HEK293 (cell line): ENCODE data around the gene TMEM123.

ENCODE experiments used
- CTCF ChIA-PET: fragments of 350-600 bp; formaldehyde crosslinking; extraction: SDS; loops from one replicate; lab custom pipeline; 2021; ENCODE audit warnings: antibody characterized with exemption; lab: Yijun Ruan, JAX
- POLR2A ChIA-PET: fragments of 300-600 bp; formaldehyde crosslinking; extraction: SDS; loops from one replicate; lab custom pipeline; 2020; ENCODE audit warnings: antibody characterized with exemption, inconsistent platforms; lab: Yijun Ruan, JAX
- H3K27ac ChIP-seq: fragments of 200-500 bp; sonication (Bioruptor generic); 2 replicates; pipeline ENCODE4 v1.5.1; 2014; ENCODE audit warnings: low read depth, low read length, control low read depth, inconsistent platforms; ENCODE audit errors: extremely low read depth
- H3K36me3 ChIP-seq, 2 experiments: fragments of 200-500 bp in 1 of 2; sonication (Bioruptor generic) in 1 of 2; 1 replicate in 1 of 2; 2 replicates in 1 of 2; pipeline ENCODE4 v1.5.1; 2014 to 2017; ENCODE audit warnings: inconsistent platforms in 2 of 2, low read length in 2 of 2; ENCODE audit not compliant: control insufficient read depth in 2 of 2, insufficient read depth in 1 of 2
- H3K4me1 ChIP-seq: fragments of 200-500 bp; sonication (Bioruptor generic); 2 replicates; pipeline ENCODE4 v1.5.1; 2014; ENCODE audit warnings: mild to moderate bottlenecking, low read length, inconsistent platforms; ENCODE audit not compliant: control insufficient read depth, insufficient read depth
- H3K4me3 ChIP-seq: 2 replicates; pipeline ENCODE4 v1.5.1; 2011; ENCODE audit warnings: low read depth, mild to moderate bottlenecking, control low read depth, low read length, moderate library complexity
- H3K9me3 ChIP-seq: fragments of 200-500 bp; sonication (Bioruptor generic); 2 replicates; pipeline ENCODE4 v1.5.1; 2014; ENCODE audit warnings: low read depth, low read length, inconsistent platforms; ENCODE audit not compliant: control insufficient read depth, insufficient read depth
- KLF16 ChIP-seq: fragments of 450-650 bp; formaldehyde crosslinking; IDR thresholded peaks from 2 replicates; pipeline ENCODE4 v1.5.1; 2017; ENCODE audit warnings: missing biosample characterization, missing genetic modification characterization
- SALL2 ChIP-seq: fragments of 450-650 bp; formaldehyde crosslinking; IDR thresholded peaks from 2 replicates; pipeline ENCODE4 v1.5.0; 2017; ENCODE audit warnings: missing biosample characterization, mild to moderate bottlenecking, missing genetic modification characterization, borderline replicate concordance
- SETDB1 ChIP-seq: IDR thresholded peaks from one replicate; pipeline ENCODE4 v1.6.1; 2017; ENCODE audit warnings: mild to moderate bottlenecking, low read length, moderate library complexity, mixed read lengths; ENCODE audit not compliant: insufficient read length
- ZBTB6 ChIP-seq: fragments of 450-650 bp; formaldehyde crosslinking; IDR thresholded peaks from 2 replicates; pipeline ENCODE4 v1.5.1; 2017; ENCODE audit warnings: missing biosample characterization, missing genetic modification characterization
- ZNF169 ChIP-seq: fragments of 450-650 bp; formaldehyde crosslinking; IDR thresholded peaks from 2 replicates; pipeline ENCODE4 v1.5.1; 2016; ENCODE audit warnings: missing biosample characterization, missing genetic modification characterization
- ZNF202 ChIP-seq: fragments of 450-650 bp; formaldehyde crosslinking; IDR thresholded peaks from 2 replicates; pipeline ENCODE4 v1.5.1; 2016; ENCODE audit warnings: missing biosample characterization, missing genetic modification characterization, borderline replicate concordance
- ZNF488 ChIP-seq: fragments of 450-650 bp; formaldehyde crosslinking; IDR thresholded peaks from 2 replicates; pipeline ENCODE4 v1.5.1; 2016; ENCODE audit warnings: missing biosample characterization, missing genetic modification characterization
- ZNF514 ChIP-seq: fragments of 450-650 bp; formaldehyde crosslinking; IDR thresholded peaks from 2 replicates; pipeline ENCODE4 v1.5.1; 2016; ENCODE audit warnings: missing biosample characterization, missing genetic modification characterization
- ZNF521 ChIP-seq: fragments of 450-650 bp; formaldehyde crosslinking; IDR thresholded peaks from 2 replicates; pipeline ENCODE4 v1.5.1; 2017; ENCODE audit warnings: missing biosample characterization, mild to moderate bottlenecking, missing genetic modification characterization
- ZNF585B ChIP-seq: fragments of 450-650 bp; formaldehyde crosslinking; IDR thresholded peaks from 2 replicates; pipeline ENCODE4 v1.5.1; 2016; ENCODE audit warnings: missing biosample characterization, missing genetic modification characterization
- ZNF626 ChIP-seq: fragments of 450-650 bp; sonication (Bioruptor Pico); formaldehyde crosslinking; IDR thresholded peaks from 2 replicates; pipeline ENCODE4 v1.5.1; 2018; ENCODE audit warnings: missing biosample characterization, missing genetic modification characterization, inconsistent platforms
- ZNF660 ChIP-seq: fragments of 450-650 bp; IDR thresholded peaks from 2 replicates; pipeline ENCODE4 v1.5.1; 2018; ENCODE audit warnings: missing biosample characterization, mild to moderate bottlenecking, missing genetic modification characterization
- ZNF701 ChIP-seq: fragments of 450-650 bp; formaldehyde crosslinking; IDR thresholded peaks from 2 replicates; pipeline ENCODE4 v1.5.1; 2016; ENCODE audit warnings: missing biosample characterization, missing genetic modification characterization
- ZNF843 ChIP-seq: fragments of 450-650 bp; formaldehyde crosslinking; IDR thresholded peaks from 2 replicates; pipeline ENCODE4 v1.5.1; 2016; ENCODE audit warnings: missing biosample characterization, missing genetic modification characterization
- ZSCAN16 ChIP-seq: fragments of 450-650 bp; formaldehyde crosslinking; IDR thresholded peaks from 2 replicates; pipeline ENCODE4 v1.5.1; 2016; ENCODE audit warnings: missing biosample characterization, missing genetic modification characterization
- ZSCAN23 ChIP-seq: fragments of 450-650 bp; formaldehyde crosslinking; IDR thresholded peaks from 2 replicates; pipeline ENCODE4 v1.5.1; 2016; ENCODE audit warnings: missing biosample characterization, missing genetic modification characterization
- TF ChIP-seq, protein P1 (sequence below): fragments of 450-650 bp; formaldehyde crosslinking; IDR thresholded peaks from 2 replicates; pipeline ENCODE4 v1.5.1; 2016; ENCODE audit warnings: missing biosample characterization, missing genetic modification characterization
- TF ChIP-seq, protein P2 (sequence below): fragments of 450-650 bp; formaldehyde crosslinking; IDR thresholded peaks from 2 replicates; pipeline ENCODE4 v1.5.1; 2016; ENCODE audit warnings: missing biosample characterization, missing genetic modification characterization
- TF ChIP-seq, protein P3 (sequence below): fragments of 450-650 bp; formaldehyde crosslinking; IDR thresholded peaks from 2 replicates; pipeline ENCODE4 v1.5.1; 2016; ENCODE audit warnings: missing biosample characterization, missing genetic modification characterization

TMEM123 gene

DNA sequence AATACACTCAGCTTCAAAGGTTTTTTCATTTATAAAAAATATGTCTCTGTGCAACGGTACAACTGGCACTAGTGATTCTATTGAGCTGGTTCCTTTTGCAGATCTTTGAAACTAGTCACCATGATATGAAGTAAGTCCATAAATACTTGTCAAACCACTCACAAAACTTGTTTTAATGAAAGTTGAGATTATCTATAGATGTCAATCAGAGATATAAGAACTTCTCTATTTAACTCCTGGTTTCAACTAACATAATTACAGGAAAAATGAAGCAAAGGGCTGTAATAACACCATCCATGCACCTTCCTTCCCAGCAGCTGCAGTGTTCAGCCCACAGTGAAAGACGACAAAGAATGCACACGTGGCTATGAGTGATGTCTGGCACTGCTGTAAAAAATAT is 44.7 kb downstream of the TMEM123 start:
- ChIA-PET POLR2A (no interaction called here), CTCF (interaction anchor here (0.6 to 3.8 kb wide), 2 partner anchors 18 to 88 kb away, joined by 3 to 22 read pairs; no protein-coding TSS in a partner anchor)
- TF ChIP-seq ZNF514 (tag by site-specific recombination) (no peak), SETDB1 (no peak), ZNF202 (tag by site-specific recombination) (no peak)
- peaks cover 0 to 13% of the 10 kb centered on the region in 2 experiments; a peak in 1 of 3 replicates for H3K36me3 ChIP-seq
- H3K4me3 ChIP-seq, result no peak overlapping the region
- 0 out of 2 replicates have a peak, but pooled peaks cover 2% of the 10 kb centered on the region for H3K4me1 ChIP-seq
- no peaks in the 10 kb centered on the region for H3K9me3 ChIP-seq
- no peak overlapping the region for H3K27ac ChIP-seq

GRCh38 chr11:102406099-102406498 is 46.5 kb downstream of the TMEM123 start:
- Histone ChIP-seq H3K27ac (no peak overlapping the region), H3K36me3 (peaks cover 0 to 29% of the 10 kb centered on the region in 2 experiments; a peak in 1 of 3 replicates), H3K4me3 (no peak overlapping the region), H3K9me3 (no peaks in the 10 kb centered on the region), H3K4me1 (0 out of 2 replicates have a peak, but pooled peaks cover under 1% of the 10 kb centered on the region)
- no peak for TF ChIP-seq ZNF660 (tag by site-specific recombination)
- TF ChIP-seq SALL2 (tag by site-specific recombination), result no peak
- no peak for TF ChIP-seq ZSCAN16 (tag by site-specific recombination)
- TF ChIP-seq SETDB1, result no peak
- TF ChIP-seq ZNF701 (tag by site-specific recombination), result no peak
- CTCF ChIA-PET, result interaction anchor here (3.8 kb wide), 1 partner anchor 16 kb away, joined by 22 read pairs; no protein-coding TSS in a partner anchor
- POLR2A ChIA-PET, result no interaction called here

- H3K4me1 ChIP-seq, result no peaks in the 10 kb centered on the region
- POLR2A ChIA-PET, result no interaction called here
- TF ChIP-seq, protein P1, sequence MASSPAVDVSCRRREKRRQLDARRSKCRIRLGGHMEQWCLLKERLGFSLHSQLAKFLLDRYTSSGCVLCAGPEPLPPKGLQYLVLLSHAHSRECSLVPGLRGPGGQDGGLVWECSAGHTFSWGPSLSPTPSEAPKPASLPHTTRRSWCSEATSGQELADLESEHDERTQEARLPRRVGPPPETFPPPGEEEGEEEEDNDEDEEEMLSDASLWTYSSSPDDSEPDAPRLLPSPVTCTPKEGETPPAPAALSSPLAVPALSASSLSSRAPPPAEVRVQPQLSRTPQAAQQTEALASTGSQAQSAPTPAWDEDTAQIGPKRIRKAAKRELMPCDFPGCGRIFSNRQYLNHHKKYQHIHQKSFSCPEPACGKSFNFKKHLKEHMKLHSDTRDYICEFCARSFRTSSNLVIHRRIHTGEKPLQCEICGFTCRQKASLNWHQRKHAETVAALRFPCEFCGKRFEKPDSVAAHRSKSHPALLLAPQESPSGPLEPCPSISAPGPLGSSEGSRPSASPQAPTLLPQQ (tag by site-specific recombination), result no peak
- TF ChIP-seq, protein P2, sequence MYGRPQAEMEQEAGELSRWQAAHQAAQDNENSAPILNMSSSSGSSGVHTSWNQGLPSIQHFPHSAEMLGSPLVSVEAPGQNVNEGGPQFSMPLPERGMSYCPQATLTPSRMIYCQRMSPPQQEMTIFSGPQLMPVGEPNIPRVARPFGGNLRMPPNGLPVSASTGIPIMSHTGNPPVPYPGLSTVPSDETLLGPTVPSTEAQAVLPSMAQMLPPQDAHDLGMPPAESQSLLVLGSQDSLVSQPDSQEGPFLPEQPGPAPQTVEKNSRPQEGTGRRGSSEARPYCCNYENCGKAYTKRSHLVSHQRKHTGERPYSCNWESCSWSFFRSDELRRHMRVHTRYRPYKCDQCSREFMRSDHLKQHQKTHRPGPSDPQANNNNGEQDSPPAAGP (tag by site-specific recombination), result no peak
- TF ChIP-seq KLF16 (tag by site-specific recombination), result no peak
- TF ChIP-seq ZNF585B (tag by site-specific recombination), result no peak
- TF ChIP-seq ZNF626, result no peak
- H3K27ac ChIP-seq, result no peak overlapping the region
- CTCF ChIA-PET, result interaction anchor here (3.8 to 7.0 kb wide), 2 partner anchors 15 kb away, joined by 22 to 32 read pairs; no protein-coding TSS in a partner anchor
- no peaks in the 10 kb centered on the region for H3K9me3 ChIP-seq
- H3K4me3 ChIP-seq, result no peak overlapping the region
- peaks cover 0 to 35% of the 10 kb centered on the region in 2 experiments; a peak in 1 of 3 replicates for H3K36me3 ChIP-seq
These were observed 47.1 kb downstream of the TMEM123 start for GRCh38 chr11:102405501-102405900.

GRCh38 chr11:102402548-102402947 is 50.0 kb downstream of the TMEM123 start:
- no peaks in the 10 kb centered on the region for H3K9me3 ChIP-seq
- ChIA-PET POLR2A (no interaction called here), CTCF (interaction anchor here (7.0 kb wide), 1 partner anchor 12 kb away, joined by 32 read pairs; no protein-coding TSS in a partner anchor)
- no peak overlapping the region for H3K27ac ChIP-seq
- no peak overlapping the region for H3K4me3 ChIP-seq
- no peaks in the 10 kb centered on the region for H3K4me1 ChIP-seq
- peaks cover 4 to 58% of the 10 kb centered on the region in 2 experiments; a peak in 2 of 3 replicates for H3K36me3 ChIP-seq
- TF ChIP-seq ZNF488 (tag by site-specific recombination) (no peak), ZBTB6 (tag by site-specific recombination) (no peak), ZNF521 (tag by site-specific recombination) (no peak), ZNF843 (tag by site-specific recombination) (no peak), ZSCAN23 (no peak), ZNF169 (tag by site-specific recombination) (no peak)
- TF ChIP-seq, protein P3, sequence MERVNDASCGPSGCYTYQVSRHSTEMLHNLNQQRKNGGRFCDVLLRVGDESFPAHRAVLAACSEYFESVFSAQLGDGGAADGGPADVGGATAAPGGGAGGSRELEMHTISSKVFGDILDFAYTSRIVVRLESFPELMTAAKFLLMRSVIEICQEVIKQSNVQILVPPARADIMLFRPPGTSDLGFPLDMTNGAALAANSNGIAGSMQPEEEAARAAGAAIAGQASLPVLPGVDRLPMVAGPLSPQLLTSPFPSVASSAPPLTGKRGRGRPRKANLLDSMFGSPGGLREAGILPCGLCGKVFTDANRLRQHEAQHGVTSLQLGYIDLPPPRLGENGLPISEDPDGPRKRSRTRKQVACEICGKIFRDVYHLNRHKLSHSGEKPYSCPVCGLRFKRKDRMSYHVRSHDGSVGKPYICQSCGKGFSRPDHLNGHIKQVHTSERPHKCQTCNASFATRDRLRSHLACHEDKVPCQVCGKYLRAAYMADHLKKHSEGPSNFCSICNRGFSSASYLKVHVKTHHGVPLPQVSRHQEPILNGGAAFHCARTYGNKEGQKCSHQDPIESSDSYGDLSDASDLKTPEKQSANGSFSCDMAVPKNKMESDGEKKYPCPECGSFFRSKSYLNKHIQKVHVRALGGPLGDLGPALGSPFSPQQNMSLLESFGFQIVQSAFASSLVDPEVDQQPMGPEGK (tag by site-specific recombination), result no peak
